ENCODE measurements around the gene ABCG2. TPM values are rescaled to one million over a fixed set of nuclear protein-coding genes. Genes with fewer than 3 reads are reported as not detected.

The ABCG2 gene
- total and polyA plus RNA-seq, 2 of the 4 experiments (the other 2 are of a cell fraction), result 0.50 to 1.1 TPM

GRCh38 chr4:88189881-88190585 lies 31.6 kb upstream of the ABCG2 start:
- H3K18ac ChIP-seq (ENCODE audit: low read depth, low read length), result no peak overlapping the region; the same call in 1 of the 2 replicates
- H4K20me1 ChIP-seq (ENCODE audit: insufficient read depth, low read length), result no peaks in the 10 kb centered on the region
- intact Hi-C loops (cut with micrococcal nuclease) (loop anchor here (5.0 kb wide), 1 partner anchor 53 kb away; no protein-coding TSS in a partner anchor), dilution Hi-C loops (cut with HindIII; ENCODE audit: low sequenced_read_pairs, unreplicated experiment) (no loop called here), in situ Hi-C loops (cut with MboI; ENCODE audit: low sequenced_read_pairs) (no loop called here)
- no peak overlapping the region for H3K4me2 ChIP-seq (ENCODE audit: low read depth, low read length)
- no peak overlapping the region for H3K4ac ChIP-seq (ENCODE audit: low read depth, low read length)
- H2AK5ac ChIP-seq (ENCODE audit: low read depth, low read length), result no peak overlapping the region
- ChIA-PET CTCF (no interaction called here), POLR2A (ENCODE audit: unreplicated experiment) (no interaction called here)
- H3K23ac ChIP-seq (ENCODE audit: low read depth, low read length), result no peak overlapping the region
- no peak overlapping the region for H4K5ac ChIP-seq (ENCODE audit: low read depth, low read length)
- no peaks in the 10 kb centered on the region for H3K27me3 ChIP-seq (ENCODE audit: control insufficient read depth, insufficient read depth, low read length)
- TF ChIP-seq FOS (IDR thresholded peaks at IDR 0.05; ENCODE audit: low read depth, low read length) (no peak), NFE2L2 (IDR thresholded peaks at IDR 0.05; ENCODE audit: low read depth, low read length) (peak; percentile 43; the same call in 1 of the 2 replicates)
- TF ChIP-seq, protein P1, sequence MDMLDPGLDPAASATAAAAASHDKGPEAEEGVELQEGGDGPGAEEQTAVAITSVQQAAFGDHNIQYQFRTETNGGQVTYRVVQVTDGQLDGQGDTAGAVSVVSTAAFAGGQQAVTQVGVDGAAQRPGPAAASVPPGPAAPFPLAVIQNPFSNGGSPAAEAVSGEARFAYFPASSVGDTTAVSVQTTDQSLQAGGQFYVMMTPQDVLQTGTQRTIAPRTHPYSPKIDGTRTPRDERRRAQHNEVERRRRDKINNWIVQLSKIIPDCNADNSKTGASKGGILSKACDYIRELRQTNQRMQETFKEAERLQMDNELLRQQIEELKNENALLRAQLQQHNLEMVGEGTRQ (IDR thresholded peaks at IDR 0.05; ENCODE audit: low read depth, low read length), result no peak
- H2BK120ac ChIP-seq (ENCODE audit: low read depth, low read length), result no peak overlapping the region
- no peak overlapping the region for H3K4me3 ChIP-seq (ENCODE audit: insufficient read depth, low read depth, low read length)
- H4K8ac ChIP-seq (ENCODE audit: low read depth in 2 of 2, low read length in 2 of 2), result no peak overlapping the region
- no TSS peak for BruUV-seq (replicated peaks)
- H2AK9ac ChIP-seq (replicated peaks; ENCODE audit: low read depth, low read length, poor library complexity), result no peak overlapping the region
- H3K79me1 ChIP-seq (ENCODE audit: low read depth in 1 of 2, low read length in 2 of 2), result no peaks in the 10 kb centered on the region
- H3K56ac ChIP-seq (ENCODE audit: extremely low read depth, insufficient read depth, low read length), result no peak overlapping the region
- no peaks in the 10 kb centered on the region for H3K9me3 ChIP-seq (ENCODE audit: control insufficient read depth, insufficient read depth, low read length)
- no peak overlapping the region for H2AFZ ChIP-seq (replicated peaks; ENCODE audit: low read length, poor library complexity)
- no peak overlapping the region for H3K27ac ChIP-seq (ENCODE audit: insufficient read depth, low read length)
- H2BK20ac ChIP-seq (ENCODE audit: low read depth, low read length), result no peak overlapping the region
- DNase-seq, result no peak
- no peak for ATAC-seq (ENCODE audit: low read depth)
- H3K9me1 ChIP-seq (ENCODE audit: insufficient read depth, low read length), result no peaks in the 10 kb centered on the region
- H3K36me3 ChIP-seq (ENCODE audit: control insufficient read depth, insufficient read depth, low read length), result no peaks in the 10 kb centered on the region
- H2BK5ac ChIP-seq (ENCODE audit: low read depth, low read length, poor library complexity, severe bottlenecking), result no peak overlapping the region
- no peak overlapping the region for H3K9ac ChIP-seq (ENCODE audit: low read depth, low read length)
- no peaks in the 10 kb centered on the region for H3K4me1 ChIP-seq (ENCODE audit: control insufficient read depth, insufficient read depth, low read length)
- WGBS, 2 experiments (ENCODE audit: extremely low coverage in 2 of 2, insufficient read length in 1 of 2), result no CpG with 5 or more reads among the region's 3 CpGs
- H3K14ac ChIP-seq (replicated peaks; ENCODE audit: low read depth, low read length), result no peak overlapping the region
- no peak overlapping the region for H4K91ac ChIP-seq (ENCODE audit: insufficient read depth, low read depth, low read length)
- H2BK15ac ChIP-seq (ENCODE audit: low read depth, low read length), result no peak overlapping the region

All from IMR-90 (cell line).